Brain microvascular endothelial cell (primary cell): ENCODE results near the gene PEX5.

Experiments
- DNase-seq: peaks from one replicate; pipeline ENCODE4 v3.0.0-alpha.2; 2020
- H3K27ac ChIP-seq: fragments of 250-450 bp; sonication (Bioruptor Pico); 2 replicates; pipeline ENCODE4 v1.5.1; 2020; ENCODE audit warnings: mild to moderate bottlenecking, moderate library complexity
- H3K27me3 ChIP-seq: fragments of 250-450 bp; sonication (Bioruptor Pico); replicated peaks from 2 replicates; pipeline ENCODE4 v1.5.1; 2020; ENCODE audit warnings: mild to moderate bottlenecking
- H3K36me3 ChIP-seq: fragments of 250-450 bp; sonication (Bioruptor Pico); replicated peaks from 2 replicates; pipeline ENCODE4 v1.5.1; 2020; ENCODE audit warnings: mild to moderate bottlenecking
- H3K4me3 ChIP-seq: 2 replicates; pipeline ENCODE4 v1.5.1; 2011; ENCODE audit warnings: low read depth, mild to moderate bottlenecking, control low read depth, low read length, moderate library complexity
- CTCF ChIP-seq: IDR thresholded peaks from 2 replicates; pipeline ENCODE4 v1.5.1; 2011; ENCODE audit warnings: low read depth, mild to moderate bottlenecking, moderate library complexity, low read length, control low read depth, inconsistent platforms; ENCODE audit errors: missing control alignments
- in situ Hi-C: cut with HindIII; loops from 2 replicates; pipeline ENCODE4 v1.10.0; 2017; ENCODE audit warnings: low sequenced_read_pairs, low pct_ligation_motif_present

Gene PEX5

GRCh38 chr12:7161811-7162210 lies 27.7 kb upstream of the PEX5 start:
- in situ Hi-C loops, result no loop called here
- Histone ChIP-seq H3K27ac (no peak overlapping the region), H3K36me3 (no peaks in the 10 kb centered on the region), H3K4me3 (no peak overlapping the region), H3K27me3 (peaks cover 3% of the 10 kb centered on the region)
- TF ChIP-seq CTCF, result no peak
- DNase-seq, result no peak

GRCh38 chr12:7162691-7163114 lies 26.8 kb upstream of the PEX5 start:
- peaks cover 3% of the 10 kb centered on the region for H3K27me3 ChIP-seq
- no peak overlapping the region for H3K4me3 ChIP-seq
- no peak overlapping the region for H3K27ac ChIP-seq
- DNase-seq, result no peak
- peak; percentile 69 for TF ChIP-seq CTCF
- no peaks in the 10 kb centered on the region for H3K36me3 ChIP-seq
- in situ Hi-C loops, result no loop called here

- no peaks in the 10 kb centered on the region for H3K36me3 ChIP-seq
- in situ Hi-C loops, result no loop called here
- H3K4me3 ChIP-seq, result no peak overlapping the region
- no peaks in the 10 kb centered on the region for H3K27me3 ChIP-seq
- TF ChIP-seq CTCF, result no peak
- H3K27ac ChIP-seq, result no peak overlapping the region
- no peak for DNase-seq
Observed at GRCh38 chr12:7169951-7170350, 19.5 kb upstream of the PEX5 start.

GRCh38 chr12:7171854-7172253 lies 17.6 kb upstream of the PEX5 start:
- Histone ChIP-seq H3K27me3 (no peaks in the 10 kb centered on the region), H3K36me3 (no peaks in the 10 kb centered on the region), H3K4me3 (no peak overlapping the region), H3K27ac (no peak overlapping the region)
- in situ Hi-C loops, result no loop called here
- DNase-seq, result no peak
- no peak for TF ChIP-seq CTCF

GRCh38 chr12:7175493-7175892 lies 14.0 kb upstream of the PEX5 start:
- no peak for DNase-seq
- TF ChIP-seq CTCF, result no peak
- H3K4me3 ChIP-seq, result no peak overlapping the region
- no peaks in the 10 kb centered on the region for H3K27me3 ChIP-seq
- no peaks in the 10 kb centered on the region for H3K36me3 ChIP-seq
- in situ Hi-C loops, result no loop called here
- H3K27ac ChIP-seq, result no peak overlapping the region

GRCh38 chr12:7176595-7176994 lies 12.9 kb upstream of the PEX5 start:
- H3K27ac ChIP-seq, result no peak overlapping the region
- no peak overlapping the region for H3K4me3 ChIP-seq
- no peaks in the 10 kb centered on the region for H3K27me3 ChIP-seq
- DNase-seq, result no peak
- TF ChIP-seq CTCF, result no peak
- in situ Hi-C loops, result no loop called here
- no peaks in the 10 kb centered on the region for H3K36me3 ChIP-seq
